ENCODE results near the gene MAP4K4. TPM values are rescaled to one million over a fixed set of nuclear protein-coding genes. Genes with fewer than 3 reads are reported as not detected.

The MAP4K4 gene
- total and polyA plus RNA-seq, 8 donors, result 9.7 to 38.7 (median 15.3) TPM

- H3K27ac ChIP-seq, result no peak overlapping the region
- peaks cover 22 to 41% (median 41%) of the 10 kb centered on the region in 3 donors for H3K4me1 ChIP-seq
- FAIRE-seq, result no peak
Measured at GRCh38 chr2:101750688-101751087, 53.2 kb downstream of the MAP4K4 start.

GRCh38 chr2:101751276-101751815, 53.8 kb downstream of the MAP4K4 start:
- 95 to 96% methylated on average over 2 of the region's 2 CpGs for WGBS, 2 donors
- intact Hi-C loops (cut with DNase I), result no loop called here
- Histone ChIP-seq H3K9me3 (no peaks in the 10 kb centered on the region), H3K27ac (no peak overlapping the region), H3K4me3 (no peak overlapping the region), H3K36me3 (no peaks in the 10 kb centered on the region), H3K27me3 (no peaks in the 10 kb centered on the region), H3K4me1 (peaks cover 22 to 39% (median 36%) of the 10 kb centered on the region in 3 donors)
- FAIRE-seq (no peak), DNase-seq (no peak), ATAC-seq (no peak)
- TF ChIP-seq CTCF (IDR thresholded peaks at IDR 0.05), result no peak

More at GRCh38 chr2:101750688-101751087, 53.2 kb downstream of the MAP4K4 start:
- H3K9me3 ChIP-seq, result no peaks in the 10 kb centered on the region
- H3K4me3 ChIP-seq, result no peak overlapping the region
- H3K27me3 ChIP-seq, result no peaks in the 10 kb centered on the region
- 91 to 98% methylated on average over 3 of the region's 3 CpGs for WGBS, 2 donors
- TF ChIP-seq CTCF (IDR thresholded peaks at IDR 0.05), result no peak
- H3K36me3 ChIP-seq, result no peaks in the 10 kb centered on the region
- no peak for ATAC-seq
- intact Hi-C loops (cut with DNase I), result no loop called here
- no peak for DNase-seq

GRCh38 chr2:101751875-101752619, 54.5 kb downstream of the MAP4K4 start:
- no peak overlapping the region for H3K4me3 ChIP-seq
- ATAC-seq (no peak), FAIRE-seq (no peak), DNase-seq (no peak)
- no peak for TF ChIP-seq CTCF (IDR thresholded peaks at IDR 0.05)
- H3K9me3 ChIP-seq, result no peaks in the 10 kb centered on the region
- H3K36me3 ChIP-seq, result no peaks in the 10 kb centered on the region
- peaks cover 15 to 32% (median 29%) of the 10 kb centered on the region in 3 donors for H3K4me1 ChIP-seq
- no peak overlapping the region for H3K27ac ChIP-seq
- intact Hi-C loops (cut with DNase I), result no loop called here
- H3K27me3 ChIP-seq, result no peaks in the 10 kb centered on the region
- 32 to 35% methylated on average over 3 of the region's 3 CpGs for WGBS, 2 donors

- FAIRE-seq, result no peak
- Histone ChIP-seq H3K27me3 (no peaks in the 10 kb centered on the region), H3K27ac (no peak overlapping the region), H3K4me1 (peaks cover 5 to 24% (median 20%) of the 10 kb centered on the region in 3 donors), H3K36me3 (no peaks in the 10 kb centered on the region), H3K9me3 (no peaks in the 10 kb centered on the region), H3K4me3 (no peak overlapping the region)
- 55 to 57% methylated on average over 5 of the region's 5 CpGs for WGBS, 2 donors
- ATAC-seq, result peak in 3 of 4 donors; percentile 50 to 60 (median 53)
- intact Hi-C loops (cut with DNase I), result no loop called here
- DNase-seq, result no peak
- TF ChIP-seq CTCF (IDR thresholded peaks at IDR 0.05), result no peak
Measured at GRCh38 chr2:101752716-101753616, 55.5 kb downstream of the MAP4K4 start.

Measured in pancreas (tissue), 10 donors.